ENCODE results near the gene EPN2.

EPN2 gene

DNA sequence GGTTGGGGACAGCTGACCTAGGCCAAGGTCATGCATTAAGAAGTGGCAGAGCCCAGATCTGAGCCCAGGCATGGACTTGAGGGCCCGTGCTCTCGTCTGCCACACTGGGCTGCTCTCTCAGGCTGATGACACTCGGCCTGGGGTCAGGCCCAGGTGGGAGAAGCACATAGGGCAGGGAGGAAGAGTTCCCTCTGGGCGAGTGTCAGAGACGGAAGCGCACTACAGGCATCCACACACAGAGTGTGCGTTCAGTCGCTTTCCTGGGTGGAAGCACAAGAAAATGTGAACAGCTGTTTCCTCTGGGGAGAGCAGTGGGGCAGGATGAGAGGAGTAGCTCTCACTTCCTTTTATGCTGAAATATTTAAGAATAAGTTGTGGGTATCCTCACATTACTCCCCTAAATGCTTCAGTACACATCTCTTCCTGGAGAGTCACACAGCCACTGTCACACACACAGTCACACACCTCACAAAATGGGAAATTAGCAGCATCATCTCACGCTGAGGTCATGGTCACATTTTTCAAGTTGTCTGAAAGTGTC lies 65.7 kb downstream of the EPN2 start:
- H3K9ac ChIP-seq, result no peak overlapping the region
- TF ChIP-seq, protein P1, sequence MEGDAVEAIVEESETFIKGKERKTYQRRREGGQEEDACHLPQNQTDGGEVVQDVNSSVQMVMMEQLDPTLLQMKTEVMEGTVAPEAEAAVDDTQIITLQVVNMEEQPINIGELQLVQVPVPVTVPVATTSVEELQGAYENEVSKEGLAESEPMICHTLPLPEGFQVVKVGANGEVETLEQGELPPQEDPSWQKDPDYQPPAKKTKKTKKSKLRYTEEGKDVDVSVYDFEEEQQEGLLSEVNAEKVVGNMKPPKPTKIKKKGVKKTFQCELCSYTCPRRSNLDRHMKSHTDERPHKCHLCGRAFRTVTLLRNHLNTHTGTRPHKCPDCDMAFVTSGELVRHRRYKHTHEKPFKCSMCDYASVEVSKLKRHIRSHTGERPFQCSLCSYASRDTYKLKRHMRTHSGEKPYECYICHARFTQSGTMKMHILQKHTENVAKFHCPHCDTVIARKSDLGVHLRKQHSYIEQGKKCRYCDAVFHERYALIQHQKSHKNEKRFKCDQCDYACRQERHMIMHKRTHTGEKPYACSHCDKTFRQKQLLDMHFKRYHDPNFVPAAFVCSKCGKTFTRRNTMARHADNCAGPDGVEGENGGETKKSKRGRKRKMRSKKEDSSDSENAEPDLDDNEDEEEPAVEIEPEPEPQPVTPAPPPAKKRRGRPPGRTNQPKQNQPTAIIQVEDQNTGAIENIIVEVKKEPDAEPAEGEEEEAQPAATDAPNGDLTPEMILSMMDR (conservative IDR thresholded peaks at IDR 0.05; ENCODE audit: low read depth, low read length), result no peak
- no peak overlapping the region; the same call in 1 of the 2 replicates for H3K4me2 ChIP-seq
- H3K79me2 ChIP-seq (ENCODE audit: insufficient read depth, low read depth), result no peaks in the 10 kb centered on the region
- H3K4me1 ChIP-seq (ENCODE audit: low read depth, poor library complexity, severe bottlenecking), result peaks cover 56% of the 10 kb centered on the region
- H2AFZ ChIP-seq (ENCODE audit: low read depth), result no peak overlapping the region
- no peak overlapping the region for H3K4me3 ChIP-seq (IDR thresholded peaks at IDR 0.05; ENCODE audit: insufficient read depth, low read depth, low read length)
- H3K36me3 ChIP-seq (ENCODE audit: insufficient read depth), result no peaks in the 10 kb centered on the region
- H3K27me3 ChIP-seq (ENCODE audit: insufficient read depth, low read depth), result no peaks in the 10 kb centered on the region
- H3K27ac ChIP-seq, result no peak overlapping the region
- H4K20me1 ChIP-seq (ENCODE audit: insufficient read depth), result no peaks in the 10 kb centered on the region

DNA sequence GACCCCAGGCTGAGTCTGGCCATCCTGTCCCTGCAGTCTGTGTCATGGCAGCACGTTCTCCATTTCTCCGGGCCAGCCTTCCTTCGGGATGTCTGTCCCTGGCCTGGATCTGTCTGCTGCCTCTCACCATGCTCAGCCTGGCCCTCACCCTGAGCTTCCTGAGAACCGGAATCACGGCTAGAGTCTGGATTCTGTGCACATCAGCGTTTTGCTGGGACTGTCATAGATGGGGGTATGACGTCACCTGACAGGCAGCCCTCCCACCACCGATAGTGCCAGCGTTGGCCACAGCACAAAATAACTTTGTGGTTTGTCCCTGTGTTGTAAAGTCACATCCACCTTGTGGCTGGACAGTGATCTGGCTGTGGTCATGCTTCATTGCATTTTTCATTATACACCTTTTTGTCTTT lies 66.2 kb downstream of the EPN2 start:
- Histone ChIP-seq H2AFZ (ENCODE audit: low read depth) (no peak overlapping the region), H3K79me2 (ENCODE audit: insufficient read depth, low read depth) (no peaks in the 10 kb centered on the region), H3K4me2 (no peak overlapping the region; the same call in 1 of the 2 replicates), H4K20me1 (ENCODE audit: insufficient read depth) (no peaks in the 10 kb centered on the region), H3K27ac (no peak overlapping the region), H3K27me3 (ENCODE audit: insufficient read depth, low read depth) (no peaks in the 10 kb centered on the region), H3K36me3 (ENCODE audit: insufficient read depth) (no peaks in the 10 kb centered on the region), H3K9ac (no peak overlapping the region), H3K4me3 (IDR thresholded peaks at IDR 0.05; ENCODE audit: insufficient read depth, low read depth, low read length) (no peak overlapping the region), H3K4me1 (ENCODE audit: low read depth, poor library complexity, severe bottlenecking) (peaks cover 61% of the 10 kb centered on the region)
- TF ChIP-seq, protein P1 (conservative IDR thresholded peaks at IDR 0.05; ENCODE audit: low read depth, low read length), result no peak

DNA sequence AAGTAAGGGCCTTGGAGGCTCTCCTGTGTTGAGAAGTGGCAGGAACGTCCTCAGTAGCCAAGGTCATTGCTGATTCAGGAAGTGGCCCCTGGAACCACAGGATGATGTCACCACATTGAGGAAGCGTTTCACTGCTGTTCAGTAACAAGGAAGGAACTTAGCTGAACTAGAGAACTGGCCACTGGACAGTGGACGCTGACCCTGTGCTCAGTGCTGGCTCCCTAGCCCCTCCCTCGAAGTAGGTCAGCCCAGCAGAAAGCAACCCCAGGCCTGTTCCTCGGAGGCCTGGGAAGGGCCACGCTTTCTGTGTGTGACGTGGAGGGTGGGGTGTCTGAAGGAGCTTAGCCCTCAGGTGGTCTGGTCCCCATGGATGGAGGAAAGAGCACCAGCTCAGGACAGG lies 67.0 kb downstream of the EPN2 start:
- peaks cover 65% of the 10 kb centered on the region for H3K4me1 ChIP-seq (ENCODE audit: low read depth, poor library complexity, severe bottlenecking)
- no peaks in the 10 kb centered on the region for H3K27me3 ChIP-seq (ENCODE audit: insufficient read depth, low read depth)
- TF ChIP-seq, protein P1 (conservative IDR thresholded peaks at IDR 0.05; ENCODE audit: low read depth, low read length), result no peak
- H3K36me3 ChIP-seq (ENCODE audit: insufficient read depth), result no peaks in the 10 kb centered on the region
- H3K79me2 ChIP-seq (ENCODE audit: insufficient read depth, low read depth), result no peaks in the 10 kb centered on the region
- no peak overlapping the region for H2AFZ ChIP-seq (ENCODE audit: low read depth)
- no peak overlapping the region for H3K9ac ChIP-seq
- no peak overlapping the region for H3K4me3 ChIP-seq (IDR thresholded peaks at IDR 0.05; ENCODE audit: insufficient read depth, low read depth, low read length)
- peak overlapping the region; percentile 82; the same call in 1 of the 2 replicates for H3K27ac ChIP-seq
- no peaks in the 10 kb centered on the region for H4K20me1 ChIP-seq (ENCODE audit: insufficient read depth)
- peak overlapping the region; percentile 83; the same call in 1 of the 2 replicates for H3K4me2 ChIP-seq

DNA sequence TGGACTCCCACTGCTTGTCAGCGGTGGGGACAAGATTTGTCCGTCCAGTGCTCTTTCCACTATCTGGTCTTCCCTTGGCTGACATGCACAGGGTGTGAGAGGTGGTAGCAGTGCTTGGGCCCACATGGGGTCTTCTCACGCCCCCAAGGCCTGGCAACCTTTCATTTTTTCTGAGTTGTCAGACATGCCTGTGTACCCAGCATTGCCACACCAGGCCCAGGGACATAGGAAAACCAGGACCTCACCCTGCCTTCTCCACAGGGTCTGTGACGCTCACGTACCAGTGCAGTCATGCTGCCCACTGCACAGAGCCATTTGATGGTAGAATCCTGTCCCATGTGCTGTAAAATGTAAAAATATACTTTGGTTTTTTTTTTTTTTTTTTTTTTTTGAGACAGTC lies 67.6 kb downstream of the EPN2 start:
- no peaks in the 10 kb centered on the region for H4K20me1 ChIP-seq (ENCODE audit: insufficient read depth)
- H3K36me3 ChIP-seq (ENCODE audit: insufficient read depth), result no peaks in the 10 kb centered on the region
- peak overlapping the region; percentile 82; the same call in 1 of the 2 replicates for H3K27ac ChIP-seq
- no peaks in the 10 kb centered on the region for H3K79me2 ChIP-seq (ENCODE audit: insufficient read depth, low read depth)
- H3K27me3 ChIP-seq (ENCODE audit: insufficient read depth, low read depth), result no peaks in the 10 kb centered on the region
- no peak overlapping the region for H2AFZ ChIP-seq (ENCODE audit: low read depth)
- no peak overlapping the region for H3K4me3 ChIP-seq (IDR thresholded peaks at IDR 0.05; ENCODE audit: insufficient read depth, low read depth, low read length)
- TF ChIP-seq, protein P1 (conservative IDR thresholded peaks at IDR 0.05; ENCODE audit: low read depth, low read length), result no peak
- H3K4me2 ChIP-seq, result peak overlapping the region; percentile 83
- no peak overlapping the region; the same call in 1 of the 2 replicates for H3K9ac ChIP-seq
- H3K4me1 ChIP-seq (ENCODE audit: low read depth, poor library complexity, severe bottlenecking), result peaks cover 65% of the 10 kb centered on the region

Data from KMS-11 (cell line).